GM21367 (cell line): Measurements from ENCODE around the gene MUC5AC.
"Not testable (repeated sequence)": the region's sequence is repeated elsewhere in the genome, so short reads cannot be mapped to it uniquely, and the experiment has no call there.

Experiments used
- ATAC-seq: cut with Tn5 transposase; IDR thresholded peaks from one replicate; pipeline ENCODE4 v1.9.1; 2021; ENCODE audit not compliant: unreplicated experiment

The MUC5AC gene

GRCh38 chr11:1232883-1233321, 75.1 kb downstream of the MUC5AC start:
- ATAC-seq: no peak

- no peak for ATAC-seq
Observed at GRCh38 chr11:1233351-1234053, 75.7 kb downstream of the MUC5AC start.

- ATAC-seq: no peak
Observed at GRCh38 chr11:1234054-1234720, 76.4 kb downstream of the MUC5AC start.

- no peak for ATAC-seq
Observed at GRCh38 chr11:1234771-1235305, 77.1 kb downstream of the MUC5AC start.

- no peak for ATAC-seq
Observed at GRCh38 chr11:1235306-1235900, 77.7 kb downstream of the MUC5AC start.

GRCh38 chr11:1235901-1236315, 78.2 kb downstream of the MUC5AC start:
- no peak for ATAC-seq

GRCh38 chr11:1236316-1237127, 78.8 kb downstream of the MUC5AC start:
- ATAC-seq: no peak

GRCh38 chr11:1237128-1237580, 79.4 kb downstream of the MUC5AC start:
- ATAC-seq: no peak

- no peak for ATAC-seq
Observed at GRCh38 chr11:1237851-1238250, 80.1 kb downstream of the MUC5AC start.

GRCh38 chr11:1238767-1239595, 81.2 kb downstream of the MUC5AC start:
- no peak for ATAC-seq

GRCh38 chr11:1239596-1240205, 81.9 kb downstream of the MUC5AC start:
- ATAC-seq: no peak

- ATAC-seq: no peak
Observed at GRCh38 chr11:1240771-1241170, 83.0 kb downstream of the MUC5AC start.

GRCh38 chr11:1241706-1242105, 84.0 kb downstream of the MUC5AC start:
- no peak for ATAC-seq

GRCh38 chr11:1242289-1242688, 84.5 kb downstream of the MUC5AC start:
- no peak for ATAC-seq

GRCh38 chr11:1242751-1243150, 85.0 kb downstream of the MUC5AC start:
- ATAC-seq: not testable (repeated sequence)

GRCh38 chr11:1243521-1243920, 85.8 kb downstream of the MUC5AC start:
- not testable (repeated sequence) for ATAC-seq

- ATAC-seq: not testable (repeated sequence)
Observed at GRCh38 chr11:1244557-1244956, 86.8 kb downstream of the MUC5AC start.

GRCh38 chr11:1245717-1246116, 88.0 kb downstream of the MUC5AC start:
- ATAC-seq: not testable (repeated sequence)

GRCh38 chr11:1246301-1246700, 88.5 kb downstream of the MUC5AC start:
- ATAC-seq: not testable (repeated sequence)

- ATAC-seq: not testable (repeated sequence)
Observed at GRCh38 chr11:1247026-1247425, 89.3 kb downstream of the MUC5AC start.
